HUES48 (cell line): Measurements from ENCODE around the gene CD8B2.
"Not testable (repeated sequence)": the region's sequence is repeated elsewhere in the genome, so short reads cannot be mapped to it uniquely, and the experiment has no call there.

ENCODE experiments used
- H3K27ac ChIP-seq: one replicate; pipeline ENCODE4 v1.7.0; 2013; ENCODE audit warnings: low read depth, low read length, inconsistent platforms
- H3K27me3 ChIP-seq: 2 replicates; pipeline ENCODE4 v1.6.1; 2013; ENCODE audit warnings: mild to moderate bottlenecking, low read length; ENCODE audit not compliant: control insufficient read depth, insufficient read depth
- H3K36me3 ChIP-seq: 2 replicates; pipeline ENCODE4 v1.6.1; 2013; ENCODE audit warnings: low read length; ENCODE audit not compliant: control insufficient read depth, insufficient read depth
- H3K4me1 ChIP-seq: 2 replicates; pipeline ENCODE4 v1.6.1; 2013; ENCODE audit warnings: mild to moderate bottlenecking, low read length; ENCODE audit not compliant: control insufficient read depth, insufficient read depth
- H3K4me3 ChIP-seq: 2 replicates; pipeline ENCODE4 v1.5.1; 2013; ENCODE audit warnings: mild to moderate bottlenecking, low read depth, low read length
- H3K9ac ChIP-seq: 2 replicates; pipeline ENCODE4 v1.6.1; 2013; ENCODE audit warnings: mild to moderate bottlenecking, low read depth, low read length, moderate library complexity
- H3K9me3 ChIP-seq: 2 replicates; pipeline ENCODE4 v1.6.1; 2013; ENCODE audit warnings: low read length; ENCODE audit not compliant: control insufficient read depth, insufficient read depth

CD8B2 gene

DNA sequence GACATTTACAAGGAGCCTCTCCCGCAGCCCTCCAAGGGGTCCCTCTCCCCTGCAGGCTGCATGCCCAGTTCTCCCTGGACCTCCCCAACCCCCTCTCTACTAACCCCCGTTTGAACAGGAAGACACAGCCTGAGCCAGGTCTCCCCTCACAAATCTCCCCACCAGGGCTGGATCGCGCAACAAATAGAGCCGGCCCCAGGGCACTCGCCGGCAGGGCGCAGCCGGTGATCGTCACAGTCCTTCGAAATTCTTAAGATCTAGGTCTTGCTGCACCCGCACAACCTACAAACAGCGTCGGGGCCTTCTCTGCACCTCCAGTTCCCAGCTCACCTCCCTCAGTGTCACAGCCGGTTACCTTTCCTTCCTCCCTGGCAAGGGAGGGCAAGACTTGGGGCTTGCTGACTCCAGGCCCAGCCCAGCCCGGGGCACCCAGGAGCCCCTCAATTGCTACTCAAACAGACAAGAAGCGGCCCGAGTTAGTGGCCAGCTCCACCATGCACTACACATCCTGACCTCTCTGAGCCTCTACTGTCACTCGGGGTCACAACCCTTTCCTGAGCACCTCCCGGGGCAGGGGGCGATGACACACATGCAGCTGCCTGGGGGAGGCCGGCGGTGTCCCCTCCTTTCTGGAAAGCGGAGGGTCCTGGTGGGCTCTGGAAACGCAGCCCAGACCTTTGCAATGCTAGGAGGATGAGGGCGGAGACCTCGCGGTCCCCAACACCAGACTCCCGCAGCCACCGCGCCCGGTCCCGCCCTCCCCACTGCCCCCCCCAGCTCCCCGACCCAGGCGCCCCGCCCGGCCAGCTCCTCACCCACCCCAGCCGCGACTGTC is at the start of gene CD8B2:
TSS of gene CD8B2 (plus strand) at position 814 of the 835 bp plus-strand sequence. CDS start 63 bp downstream, outside the sequence.
- H3K9me3 ChIP-seq, H3K9ac ChIP-seq, H3K27ac ChIP-seq, H3K36me3 ChIP-seq, H3K4me1 ChIP-seq: not testable (repeated sequence)
- Histone ChIP-seq H3K4me3 (peak within 1 kb of the TSS; percentile 46; the same call in 1 of the 2 replicates), H3K27me3 (peaks cover 13% of the 10 kb centered on the region)

DNA sequence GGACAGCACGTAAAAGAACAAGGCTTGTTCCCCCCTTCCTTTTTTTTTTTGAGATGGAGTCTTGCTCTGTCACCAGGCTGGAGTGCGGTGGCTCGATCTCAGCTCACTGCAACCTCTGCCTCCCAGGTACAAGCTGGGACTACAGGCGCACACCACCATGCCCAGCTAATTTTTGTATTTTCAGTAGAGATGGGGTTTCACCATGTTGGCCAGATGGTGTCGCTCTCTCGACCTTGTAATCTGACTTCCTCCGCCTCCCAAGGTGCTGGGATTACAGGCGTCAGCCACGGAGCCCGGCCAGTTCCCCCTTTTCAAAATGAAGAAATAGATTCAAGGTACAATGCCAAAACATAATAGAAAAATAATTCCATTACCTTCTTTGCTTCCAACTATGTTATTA is 25.3 kb upstream of the CD8B2 start:
- H3K9me3 ChIP-seq, H3K36me3 ChIP-seq, H3K4me3 ChIP-seq, H3K9ac ChIP-seq, H3K27me3 ChIP-seq, H3K4me1 ChIP-seq, H3K27ac ChIP-seq: not testable (repeated sequence)

DNA sequence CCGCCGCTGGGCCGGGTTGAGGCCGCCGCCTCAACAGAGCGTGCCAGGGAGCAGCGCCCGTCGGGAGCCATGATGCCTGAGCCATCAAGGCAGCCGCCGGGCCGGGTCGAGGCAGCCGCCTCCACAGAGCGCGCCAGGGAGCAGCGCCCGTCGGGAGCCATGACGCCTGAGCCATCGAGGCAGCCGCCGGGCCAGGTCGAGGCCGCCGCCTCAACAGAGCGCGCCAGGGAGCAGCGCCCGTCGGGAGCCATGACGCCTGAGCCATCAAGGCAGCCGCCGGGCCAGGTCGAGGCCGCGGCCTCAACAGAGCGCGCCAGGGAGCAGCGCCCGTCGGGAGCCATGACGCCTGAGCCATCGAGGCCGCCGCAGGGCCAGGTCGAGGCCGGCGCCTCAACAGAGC is 19.6 kb upstream of the CD8B2 start:
- H3K4me3 ChIP-seq, H3K36me3 ChIP-seq, H3K4me1 ChIP-seq, H3K9ac ChIP-seq, H3K27me3 ChIP-seq, H3K9me3 ChIP-seq, H3K27ac ChIP-seq: not testable (repeated sequence)

DNA sequence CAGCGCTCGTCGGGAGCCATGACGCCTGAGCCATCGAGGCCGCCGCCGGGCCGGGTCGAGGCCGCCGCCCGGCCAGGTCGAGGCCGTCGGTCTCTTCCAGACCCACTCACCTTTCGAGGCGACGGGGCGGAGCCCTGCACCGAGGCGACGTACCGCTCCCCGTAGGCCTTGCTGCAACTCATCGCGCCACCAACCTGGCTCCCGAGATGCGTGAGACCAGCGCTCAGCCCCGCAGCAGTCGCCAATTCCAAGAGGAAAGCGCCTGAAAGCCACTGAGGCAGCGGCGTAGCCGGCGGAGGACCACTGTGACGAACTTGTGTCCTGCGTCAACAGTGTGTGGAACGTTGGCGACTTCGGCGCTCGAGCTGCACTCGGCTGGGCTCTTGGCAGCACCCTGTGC is 19.1 kb upstream of the CD8B2 start, which contains the start of gene RGPD3:
TSS of gene RGPD3 (minus strand) at position 307 of the 400 bp plus-strand sequence. CDS start at position 182, 125 bp downstream.
- not testable (repeated sequence) for H3K4me1 ChIP-seq, H3K27me3 ChIP-seq, H3K36me3 ChIP-seq, H3K27ac ChIP-seq, H3K9me3 ChIP-seq, H3K9ac ChIP-seq, H3K4me3 ChIP-seq

DNA sequence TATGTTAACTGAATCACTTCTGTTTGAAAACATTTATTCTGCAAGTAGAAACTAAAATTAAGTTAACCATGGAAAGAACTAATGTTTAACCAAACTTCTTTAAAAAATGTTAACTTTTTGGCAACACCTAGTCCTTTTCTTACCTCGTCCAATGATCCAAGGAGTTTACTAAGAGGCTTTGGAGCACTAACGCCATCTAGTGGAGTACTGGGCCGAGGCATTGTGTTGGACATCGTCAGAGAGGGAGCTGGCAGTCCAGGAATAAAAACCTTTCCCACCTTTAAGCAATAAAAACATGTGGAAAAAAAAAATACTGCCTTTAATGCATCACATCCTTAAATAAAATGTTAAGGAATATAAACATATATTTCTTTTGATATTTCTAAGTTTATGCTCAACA is 16.5 kb upstream of the CD8B2 start:
- H3K4me1 ChIP-seq, H3K27ac ChIP-seq, H3K4me3 ChIP-seq, H3K36me3 ChIP-seq, H3K27me3 ChIP-seq, H3K9me3 ChIP-seq, H3K9ac ChIP-seq: not testable (repeated sequence)

DNA sequence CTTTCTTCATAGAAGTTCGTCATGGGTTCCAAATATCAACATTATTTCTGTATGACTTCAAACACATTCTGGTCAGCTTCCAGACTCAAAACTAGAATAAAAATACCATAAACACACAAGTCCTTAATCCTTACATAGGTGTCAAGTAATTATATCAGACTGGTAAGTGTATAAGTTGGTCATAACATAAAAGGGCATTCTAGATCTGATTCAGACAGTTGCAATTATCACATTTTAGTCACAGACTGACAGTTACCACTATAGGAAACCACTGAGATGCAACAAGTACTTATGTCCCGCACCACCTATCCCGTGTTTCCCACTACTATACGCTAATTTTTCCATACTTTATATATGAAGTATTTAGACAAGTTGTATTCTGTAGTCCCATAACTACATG is 9.5 kb upstream of the CD8B2 start:
- H3K27ac ChIP-seq, H3K9ac ChIP-seq, H3K4me3 ChIP-seq, H3K27me3 ChIP-seq, H3K4me1 ChIP-seq, H3K9me3 ChIP-seq, H3K36me3 ChIP-seq: not testable (repeated sequence)

DNA sequence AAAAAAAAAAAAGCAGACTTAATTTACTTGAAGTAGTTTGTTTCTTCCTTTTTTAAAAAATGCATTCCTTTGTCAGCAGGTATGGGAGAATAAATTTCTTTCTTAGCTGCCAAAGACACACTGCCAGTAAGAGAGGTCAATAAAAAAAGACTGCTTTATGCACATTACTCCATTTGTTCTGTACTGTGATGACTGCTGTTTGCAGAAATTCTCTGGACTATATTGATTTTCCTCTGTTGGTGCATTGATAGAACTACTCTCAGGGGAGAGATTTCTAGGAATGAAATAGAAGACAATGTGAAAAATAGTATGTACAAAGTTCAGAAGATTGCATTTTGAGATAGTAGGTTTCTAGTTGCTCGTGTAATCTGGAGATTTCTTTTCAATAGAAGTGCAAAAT is 7.6 kb upstream of the CD8B2 start:
- not testable (repeated sequence) for H3K27ac ChIP-seq, H3K4me1 ChIP-seq, H3K27me3 ChIP-seq, H3K4me3 ChIP-seq, H3K36me3 ChIP-seq, H3K9ac ChIP-seq, H3K9me3 ChIP-seq

DNA sequence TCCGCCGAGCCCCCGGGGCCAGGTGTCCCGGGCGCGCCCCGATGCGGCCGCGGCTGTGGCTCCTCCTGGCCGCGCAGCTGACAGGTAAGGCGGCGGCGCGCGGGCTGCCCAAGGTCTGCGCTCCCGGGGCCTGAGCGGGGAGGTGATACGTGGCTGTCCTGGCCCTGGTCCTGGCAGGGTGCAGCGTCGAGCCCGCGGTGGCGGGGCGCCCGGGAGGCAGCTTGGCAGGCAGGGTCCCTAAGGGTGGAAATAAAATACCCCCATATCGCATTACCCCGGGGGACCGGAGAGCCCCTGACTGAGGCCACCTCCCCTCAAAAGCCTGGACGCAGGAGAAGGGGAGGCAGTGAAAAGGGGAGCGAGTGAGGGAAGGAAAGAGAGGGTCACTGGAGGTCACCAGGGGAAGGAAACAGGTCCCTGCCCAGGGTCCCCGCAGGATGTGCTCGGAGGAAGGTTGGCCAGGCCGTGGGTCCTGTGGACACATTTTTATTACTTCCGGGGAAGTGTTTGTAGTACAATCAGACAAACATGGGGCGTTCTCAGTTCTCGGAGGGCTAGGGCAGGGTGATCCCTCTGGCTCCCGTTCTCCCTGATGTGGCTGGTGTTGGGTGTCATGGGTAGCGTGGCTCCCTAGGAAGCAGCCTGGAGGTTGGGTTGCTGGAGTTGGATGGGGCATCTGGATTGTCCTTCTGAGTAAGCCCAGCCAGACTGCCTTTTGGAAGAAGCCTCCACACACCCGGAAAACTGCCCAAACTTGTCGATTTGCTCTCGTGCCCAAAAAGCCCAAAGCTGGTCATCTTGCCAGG is 425 bp downstream of the CD8B2 start:
- H3K27ac ChIP-seq, H3K4me1 ChIP-seq, H3K36me3 ChIP-seq, H3K9ac ChIP-seq, H3K9me3 ChIP-seq: not testable (repeated sequence)
- H3K4me3 ChIP-seq: peak overlapping the region; percentile 46; the same call in 1 of the 2 replicates
- H3K27me3 ChIP-seq: peaks cover 13% of the 10 kb centered on the region

DNA sequence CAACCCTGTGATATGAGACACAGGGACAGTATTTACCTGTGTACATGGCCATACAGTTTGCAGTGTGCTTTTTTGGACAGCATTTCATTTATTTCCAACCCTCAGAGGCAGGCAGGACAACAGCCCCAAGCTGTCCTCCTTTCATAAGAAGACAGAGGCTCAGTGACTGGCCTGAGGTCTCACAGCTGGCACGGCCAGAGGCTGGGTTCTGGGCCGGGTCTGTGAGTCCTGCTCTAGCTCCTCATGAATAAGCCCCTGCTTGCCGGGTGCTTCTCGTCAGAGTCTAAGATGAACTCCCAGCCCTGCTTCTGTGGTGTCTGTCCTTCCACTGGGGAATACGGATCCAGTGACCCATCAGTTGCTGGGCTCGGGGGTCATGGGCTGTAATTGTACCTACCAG is 2.5 kb downstream of the CD8B2 start:
- not testable (repeated sequence) for H3K36me3 ChIP-seq, H3K4me1 ChIP-seq, H3K27ac ChIP-seq, H3K9ac ChIP-seq, H3K9me3 ChIP-seq, H3K4me3 ChIP-seq
- peaks cover 13% of the 10 kb centered on the region for H3K27me3 ChIP-seq

DNA sequence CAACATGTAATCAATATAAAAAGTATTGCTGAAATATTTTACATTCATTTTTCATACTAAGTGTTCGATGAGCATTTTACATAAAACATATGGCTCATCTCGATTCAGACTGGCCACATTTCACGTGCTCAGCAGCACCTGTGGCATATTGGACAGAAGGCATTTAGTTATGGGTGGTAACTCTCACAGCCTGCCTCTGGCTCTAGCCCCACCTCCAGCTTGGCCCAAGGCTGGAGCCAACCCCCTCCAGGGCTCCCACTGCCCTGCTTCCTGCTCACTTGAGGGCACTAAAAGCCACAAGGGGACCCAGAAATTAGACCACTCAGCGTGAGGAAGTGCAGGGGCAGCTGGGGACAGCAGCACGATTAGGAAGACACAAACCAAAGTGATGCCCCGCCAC is 5.2 kb downstream of the CD8B2 start:
- H3K9me3 ChIP-seq, H3K4me3 ChIP-seq, H3K4me1 ChIP-seq, H3K27ac ChIP-seq, H3K36me3 ChIP-seq, H3K27me3 ChIP-seq, H3K9ac ChIP-seq: not testable (repeated sequence)

DNA sequence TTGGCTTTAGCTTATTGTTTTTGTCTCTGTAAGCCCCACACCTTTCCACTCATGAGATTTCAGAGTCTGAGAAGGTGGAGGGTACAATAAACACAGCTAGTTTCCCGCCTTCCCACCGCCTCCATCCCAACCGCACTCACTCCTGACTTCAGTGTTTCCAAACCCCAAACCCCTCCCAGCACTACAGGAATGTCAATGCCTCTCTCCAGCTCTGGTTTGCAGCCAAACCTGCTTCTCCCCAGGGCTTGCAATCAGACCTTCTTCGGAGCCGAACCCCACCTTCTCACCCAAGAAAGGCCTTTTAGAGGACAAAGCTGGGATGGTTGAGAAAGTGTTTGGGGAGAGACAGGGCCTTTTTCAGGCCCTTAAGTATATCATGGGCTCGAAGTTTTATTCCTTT is 5.7 kb downstream of the CD8B2 start:
- not testable (repeated sequence) for H3K9ac ChIP-seq, H3K4me3 ChIP-seq, H3K27ac ChIP-seq, H3K36me3 ChIP-seq, H3K9me3 ChIP-seq, H3K4me1 ChIP-seq, H3K27me3 ChIP-seq
